ENCODE data around the gene RNF168.

DNA sequence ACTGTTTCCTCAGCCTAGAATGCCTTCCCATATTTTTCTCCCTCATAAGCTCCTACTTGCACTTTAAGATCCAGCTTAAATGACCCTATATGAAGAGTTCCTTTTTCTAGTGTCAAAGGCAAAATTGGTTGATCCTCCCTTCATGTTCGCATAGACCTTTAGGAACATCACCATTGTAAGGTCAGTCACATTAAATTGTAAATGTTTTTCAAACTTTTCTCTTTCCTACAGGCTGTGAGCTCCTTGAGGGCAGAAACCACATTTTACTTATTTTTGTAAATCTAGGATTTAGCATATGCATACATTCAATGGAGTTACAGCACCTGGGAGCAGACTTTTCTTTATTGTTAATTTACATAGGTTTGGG lies 10.8 kb upstream of the RNF168 start:
- TF ChIP-seq FOXM1 (IDR thresholded peaks at IDR 0.05; ENCODE audit: borderline replicate concordance) (no peak), FOXK2 (IDR thresholded peaks at IDR 0.05) (no peak), ZNF384 (IDR thresholded peaks at IDR 0.05) (no peak), BHLHE40 (IDR thresholded peaks at IDR 0.05; ENCODE audit: borderline replicate concordance) (no peak), LEF1 (IDR thresholded peaks at IDR 0.05; ENCODE audit: borderline replicate concordance) (no peak), ELF4 (IDR thresholded peaks at IDR 0.05) (no peak), HDGF (IDR thresholded peaks at IDR 0.05; ENCODE audit: borderline replicate concordance) (no peak), NFRKB (IDR thresholded peaks at IDR 0.05) (no peak), SUZ12 (IDR thresholded peaks at IDR 0.05) (no peak), CTBP1 (IDR thresholded peaks at IDR 0.05; ENCODE audit: borderline replicate concordance) (no peak)
- TF ChIP-seq, protein P1, sequence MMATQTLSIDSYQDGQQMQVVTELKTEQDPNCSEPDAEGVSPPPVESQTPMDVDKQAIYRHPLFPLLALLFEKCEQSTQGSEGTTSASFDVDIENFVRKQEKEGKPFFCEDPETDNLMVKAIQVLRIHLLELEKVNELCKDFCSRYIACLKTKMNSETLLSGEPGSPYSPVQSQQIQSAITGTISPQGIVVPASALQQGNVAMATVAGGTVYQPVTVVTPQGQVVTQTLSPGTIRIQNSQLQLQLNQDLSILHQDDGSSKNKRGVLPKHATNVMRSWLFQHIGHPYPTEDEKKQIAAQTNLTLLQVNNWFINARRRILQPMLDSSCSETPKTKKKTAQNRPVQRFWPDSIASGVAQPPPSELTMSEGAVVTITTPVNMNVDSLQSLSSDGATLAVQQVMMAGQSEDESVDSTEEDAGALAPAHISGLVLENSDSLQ (IDR thresholded peaks at IDR 0.05), result no peak
